GM12872 (cell line): ENCODE results near the gene NKAIN4.
A peak's percentile ranks its signal among the peaks of the same experiment; 100 is the strongest.

Source experiments
- CTCF ChIP-seq: IDR thresholded peaks from 3 replicates; pipeline ENCODE4 v1.5.1; 2011; ENCODE audit warnings: low read depth, mild to moderate bottlenecking, low read length, moderate library complexity; ENCODE audit not compliant: insufficient read depth

The NKAIN4 gene

GRCh38 chr20:63251350-63251749, 2.9 kb downstream of the NKAIN4 start:
- 0 out of 3 replicates have a peak, but pooled peaks have one; percentile 31 for TF ChIP-seq CTCF

GRCh38 chr20:63249891-63250290, 4.4 kb downstream of the NKAIN4 start:
- TF ChIP-seq CTCF: no peak

GRCh38 chr20:63248835-63249591, 5.2 kb downstream of the NKAIN4 start:
- TF ChIP-seq CTCF: no peak

GRCh38 chr20:63247671-63248228, 6.5 kb downstream of the NKAIN4 start:
- no peak for TF ChIP-seq CTCF

- no peak for TF ChIP-seq CTCF
These were observed 7.6 kb downstream of the NKAIN4 start for GRCh38 chr20:63246490-63247288.

- no peak for TF ChIP-seq CTCF
These were observed 9.8 kb downstream of the NKAIN4 start for GRCh38 chr20:63244468-63244867.

- TF ChIP-seq CTCF: no peak
These were observed 10.5 kb downstream of the NKAIN4 start for GRCh38 chr20:63243604-63244247.
